ENCODE data around the gene PROSER2.

The PROSER2 gene

DNA sequence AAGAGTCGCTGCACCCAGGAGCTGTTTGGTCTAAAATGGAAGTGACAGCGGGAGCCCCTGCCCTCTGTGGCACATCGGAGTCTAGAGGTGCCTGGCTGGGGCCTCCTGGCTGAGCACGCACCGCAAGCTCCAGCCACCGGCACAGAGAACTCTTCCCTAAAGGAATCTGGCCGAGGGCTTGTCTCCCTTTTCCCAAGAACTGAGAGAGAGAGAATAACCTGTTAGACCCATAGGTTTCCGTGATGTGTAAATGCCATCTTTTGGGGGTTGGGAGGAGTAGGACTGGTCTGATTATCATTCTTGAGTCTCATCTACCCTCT, 47.3 kb downstream of the PROSER2 start:
- Histone ChIP-seq H3K27ac (ENCODE audit: low read depth, low read length) (no peak overlapping the region), H2AFZ (ENCODE audit: low read depth, low read length, severe bottlenecking) (no peak overlapping the region), H4K20me1 (ENCODE audit: low read depth, low read length) (no peaks in the 10 kb centered on the region), H3K9ac (ENCODE audit: low read length) (no peak overlapping the region), H3K27me3 (ENCODE audit: low read length) (no peaks in the 10 kb centered on the region), H3K9me3 (ENCODE audit: insufficient read depth, low read length) (no peaks in the 10 kb centered on the region), H3K4me2 (ENCODE audit: low read depth, low read length, poor library complexity, severe bottlenecking) (no peak overlapping the region), H3F3A (ENCODE audit: insufficient read depth) (no peaks in the 10 kb centered on the region), H3K79me2 (ENCODE audit: insufficient read depth, low read length) (no peaks in the 10 kb centered on the region), H3K4me3 (ENCODE audit: insufficient read depth, low read length, poor library complexity, severe bottlenecking) (no peak overlapping the region), H3K9me2 (replicated peaks; ENCODE audit: insufficient read depth, low read length) (no peaks in the 10 kb centered on the region), H3K36me3 (ENCODE audit: low read length) (no peaks in the 10 kb centered on the region)
- no peak for TF ChIP-seq EZH2phosphoT487 (conservative IDR thresholded peaks at IDR 0.05; ENCODE audit: low read length)
- TF ChIP-seq, protein P1, sequence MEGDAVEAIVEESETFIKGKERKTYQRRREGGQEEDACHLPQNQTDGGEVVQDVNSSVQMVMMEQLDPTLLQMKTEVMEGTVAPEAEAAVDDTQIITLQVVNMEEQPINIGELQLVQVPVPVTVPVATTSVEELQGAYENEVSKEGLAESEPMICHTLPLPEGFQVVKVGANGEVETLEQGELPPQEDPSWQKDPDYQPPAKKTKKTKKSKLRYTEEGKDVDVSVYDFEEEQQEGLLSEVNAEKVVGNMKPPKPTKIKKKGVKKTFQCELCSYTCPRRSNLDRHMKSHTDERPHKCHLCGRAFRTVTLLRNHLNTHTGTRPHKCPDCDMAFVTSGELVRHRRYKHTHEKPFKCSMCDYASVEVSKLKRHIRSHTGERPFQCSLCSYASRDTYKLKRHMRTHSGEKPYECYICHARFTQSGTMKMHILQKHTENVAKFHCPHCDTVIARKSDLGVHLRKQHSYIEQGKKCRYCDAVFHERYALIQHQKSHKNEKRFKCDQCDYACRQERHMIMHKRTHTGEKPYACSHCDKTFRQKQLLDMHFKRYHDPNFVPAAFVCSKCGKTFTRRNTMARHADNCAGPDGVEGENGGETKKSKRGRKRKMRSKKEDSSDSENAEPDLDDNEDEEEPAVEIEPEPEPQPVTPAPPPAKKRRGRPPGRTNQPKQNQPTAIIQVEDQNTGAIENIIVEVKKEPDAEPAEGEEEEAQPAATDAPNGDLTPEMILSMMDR (IDR thresholded peaks at IDR 0.05; ENCODE audit: insufficient read depth, low read length, poor library complexity, severe bottlenecking): no peak

DNA sequence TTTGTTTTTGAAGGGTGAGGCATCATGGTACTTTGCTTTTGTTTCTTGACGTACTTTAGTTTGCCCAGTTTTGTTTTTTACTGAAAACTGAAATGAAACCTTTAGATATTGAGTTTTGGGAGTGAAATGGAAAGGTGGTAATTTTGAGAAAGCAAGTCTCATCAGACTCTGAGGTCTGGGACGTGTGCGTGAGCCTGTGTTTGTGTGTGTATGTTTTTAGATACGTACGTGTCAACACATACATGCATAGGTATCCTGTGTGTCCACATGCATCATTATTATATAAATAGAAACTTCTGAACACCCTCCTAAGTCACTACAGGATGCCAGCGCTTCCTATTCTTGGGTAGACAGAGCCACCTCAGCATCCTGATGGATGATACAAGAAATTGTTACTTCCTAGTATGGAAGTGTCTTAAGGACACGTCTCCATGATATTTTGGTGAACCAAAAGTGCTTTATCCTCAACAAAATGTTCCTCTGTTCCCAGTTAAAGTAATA, 47.8 kb downstream of the PROSER2 start:
- Histone ChIP-seq H3K27ac (ENCODE audit: low read depth, low read length) (no peak overlapping the region), H3K36me3 (ENCODE audit: low read length) (no peaks in the 10 kb centered on the region), H3K4me2 (ENCODE audit: low read depth, low read length, poor library complexity, severe bottlenecking) (no peak overlapping the region), H3K9me2 (replicated peaks; ENCODE audit: insufficient read depth, low read length) (no peaks in the 10 kb centered on the region), H2AFZ (ENCODE audit: low read depth, low read length, severe bottlenecking) (no peak overlapping the region), H3K4me3 (ENCODE audit: insufficient read depth, low read length, poor library complexity, severe bottlenecking) (no peak overlapping the region), H3K27me3 (ENCODE audit: low read length) (no peaks in the 10 kb centered on the region), H3F3A (ENCODE audit: insufficient read depth) (no peaks in the 10 kb centered on the region), H3K79me2 (ENCODE audit: insufficient read depth, low read length) (no peaks in the 10 kb centered on the region), H3K9me3 (ENCODE audit: insufficient read depth, low read length) (no peaks in the 10 kb centered on the region), H3K9ac (ENCODE audit: low read length) (no peak overlapping the region), H4K20me1 (ENCODE audit: low read depth, low read length) (no peaks in the 10 kb centered on the region)
- no peak for TF ChIP-seq EZH2phosphoT487 (conservative IDR thresholded peaks at IDR 0.05; ENCODE audit: low read length)
- TF ChIP-seq, protein P1 (IDR thresholded peaks at IDR 0.05; ENCODE audit: insufficient read depth, low read length, poor library complexity, severe bottlenecking): no peak

DNA sequence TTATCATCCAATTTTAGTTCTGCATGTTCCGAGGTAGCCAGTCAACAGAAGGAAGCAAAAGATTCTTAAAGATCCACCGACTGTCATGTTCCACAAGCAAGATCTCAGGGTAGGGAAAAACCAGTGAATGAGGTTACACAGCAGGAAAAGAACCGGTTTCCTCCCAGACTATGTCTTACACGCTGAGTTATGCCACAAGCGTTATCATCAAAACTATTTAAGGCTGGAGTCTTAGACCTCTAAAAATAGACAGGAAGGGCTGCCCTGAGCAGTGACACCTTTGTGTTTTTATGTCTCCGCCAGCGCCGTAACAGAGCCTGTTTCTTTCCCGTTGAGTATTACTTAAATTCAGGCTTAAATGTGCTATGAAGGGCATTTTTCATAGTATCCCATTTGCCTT, 48.3 kb downstream of the PROSER2 start:
- H3K9ac ChIP-seq (ENCODE audit: low read length): no peak overlapping the region
- no peaks in the 10 kb centered on the region for H3K9me3 ChIP-seq (ENCODE audit: insufficient read depth, low read length)
- no peak overlapping the region for H3K4me2 ChIP-seq (ENCODE audit: low read depth, low read length, poor library complexity, severe bottlenecking)
- H3K4me3 ChIP-seq (ENCODE audit: insufficient read depth, low read length, poor library complexity, severe bottlenecking): no peak overlapping the region
- TF ChIP-seq, protein P1 (IDR thresholded peaks at IDR 0.05; ENCODE audit: insufficient read depth, low read length, poor library complexity, severe bottlenecking): no peak
- TF ChIP-seq EZH2phosphoT487 (conservative IDR thresholded peaks at IDR 0.05; ENCODE audit: low read length): no peak
- H3K9me2 ChIP-seq (replicated peaks; ENCODE audit: insufficient read depth, low read length): no peaks in the 10 kb centered on the region
- H3K79me2 ChIP-seq (ENCODE audit: insufficient read depth, low read length): no peaks in the 10 kb centered on the region
- no peak overlapping the region for H3K27ac ChIP-seq (ENCODE audit: low read depth, low read length)
- no peaks in the 10 kb centered on the region for H3F3A ChIP-seq (ENCODE audit: insufficient read depth)
- no peak overlapping the region for H2AFZ ChIP-seq (ENCODE audit: low read depth, low read length, severe bottlenecking)
- H3K36me3 ChIP-seq (ENCODE audit: low read length): no peaks in the 10 kb centered on the region
- no peaks in the 10 kb centered on the region for H3K27me3 ChIP-seq (ENCODE audit: low read length)
- H4K20me1 ChIP-seq (ENCODE audit: low read depth, low read length): no peaks in the 10 kb centered on the region
